ENCODE measurements around the gene RASSF5. TPM values are rescaled to one million over a fixed set of nuclear protein-coding genes. Genes with fewer than 3 reads are reported as not detected.

Gene RASSF5
- polyA plus RNA-seq, 2 of the 4 experiments (the other 2 are of a cell fraction): 2.0 to 2.2 TPM

GRCh38 chr1:206633708-206634121 lies 126.4 kb downstream of the RASSF5 start:
- 59% methylated on average over 9 of the region's 9 CpGs for WGBS (ENCODE audit: missing lambda C conversion rate)
- TF ChIP-seq KDM5A (IDR thresholded peaks at IDR 0.05): no peak
- TF ChIP-seq HOXB5 (CRISPR knock-in tag; IDR thresholded peaks at IDR 0.05): no peak
- TF ChIP-seq POLR2AphosphoS2 (conservative IDR thresholded peaks at IDR 0.05; ENCODE audit: low read length): no peak
- TF ChIP-seq EP300 (IDR thresholded peaks at IDR 0.05): no peak
- TF ChIP-seq CTCF (IDR thresholded peaks at IDR 0.05): no peak
- no peak for TF ChIP-seq RAD21 (conservative IDR thresholded peaks at IDR 0.05 in 1 of 2, IDR thresholded peaks at IDR 0.05 in 1 of 2)
- no peak for TF ChIP-seq BCL3 (IDR thresholded peaks at IDR 0.05)
- no peak for TF ChIP-seq SMC3 (IDR thresholded peaks at IDR 0.05)
- TF ChIP-seq ESRRA (IDR thresholded peaks at IDR 0.05; ENCODE audit: borderline replicate concordance, low read length): no peak
- TF ChIP-seq PHF8 (IDR thresholded peaks at IDR 0.05; ENCODE audit: borderline replicate concordance, low read depth): no peak
- TF ChIP-seq HEYL (CRISPR knock-in tag; IDR thresholded peaks at IDR 0.05): no peak
- TF ChIP-seq CHD2 (IDR thresholded peaks at IDR 0.05; ENCODE audit: low read length, partially characterized antibody): no peak
- no peak for TF ChIP-seq CEBPB (IDR thresholded peaks at IDR 0.05)
- TF ChIP-seq HDAC2 (IDR thresholded peaks at IDR 0.05): no peak
- TF ChIP-seq HES2 (IDR thresholded peaks at IDR 0.05): no peak
- TF ChIP-seq NFE2L2 (conservative IDR thresholded peaks at IDR 0.05; ENCODE audit: low read length): no peak
- no peak for TF ChIP-seq RNF2 (IDR thresholded peaks at IDR 0.05; ENCODE audit: borderline replicate concordance, low read depth)
- no peak for TF ChIP-seq RFX5 (IDR thresholded peaks at IDR 0.05)
- no peak for TF ChIP-seq RARB (CRISPR knock-in tag; IDR thresholded peaks at IDR 0.05)
- ATAC-seq (no peak), FAIRE-seq (no peak), DNase-seq (ENCODE audit: low read depth in 1 of 2, low spot score in 1 of 2) (no peak)
- Histone ChIP-seq H3K27ac (peak overlapping the region; percentile 25 to 60; a peak in 4 of 6 replicates), H3K4me2 (peak overlapping the region; percentile 98), H3K4me3 (no peak overlapping the region), H3K9me3 (no peaks in the 10 kb centered on the region), H3K4me1 (peaks cover 31% of the 10 kb centered on the region; the same call in 2 of the 3 replicates)
- CTCF ChIA-PET: interaction anchor here (0.6 to 19.0 kb wide), 17 partner anchors 9 to 865 kb away, joined by 3 to 452 read pairs (median 6); partner anchors contain the start of gene EIF2D
- POLR2A ChIA-PET: no interaction called here

GRCh38 chr1:206634365-206635079 lies 127.2 kb downstream of the RASSF5 start:
- peak overlapping the region; percentile 91; the same call in 2 of the 3 replicates for H3K4me3 ChIP-seq
- peaks cover 32% of the 10 kb centered on the region; the same call in 2 of the 3 replicates for H3K4me1 ChIP-seq
- peak overlapping the region; percentile 98 for H3K4me2 ChIP-seq
- H3K9me3 ChIP-seq: no peaks in the 10 kb centered on the region
- peak; percentile 72 to 90 for DNase-seq (ENCODE audit: low read depth in 1 of 2, low spot score in 1 of 2)
- CTCF ChIA-PET: interaction anchor here (0.6 to 19.0 kb wide), 26 partner anchors 9 to 864 kb away, joined by 3 to 452 read pairs (median 6); partner anchors contain the start of gene EIF2D
- peak overlapping the region; percentile 88 to 89 for H3K27ac ChIP-seq
- no peak for FAIRE-seq
- POLR2A ChIA-PET: interaction anchor here (0.9 to 1.9 kb wide), 12 partner anchors 21 to 418 kb away, joined by 3 to 20 read pairs (median 8); partner anchors contain the start of genes EIF2D, MAPKAPK2 and PFKFB2
- 47% methylated on average over 26 of the region's 26 CpGs for WGBS (ENCODE audit: missing lambda C conversion rate)
- peak; percentile 62 to 73 for ATAC-seq
- no peak for TF ChIP-seq CHD2 (IDR thresholded peaks at IDR 0.05; ENCODE audit: low read length, partially characterized antibody)
- peak; percentile 90 for TF ChIP-seq SMC3 (IDR thresholded peaks at IDR 0.05)
- peak; percentile 78 for TF ChIP-seq RAD21 (conservative IDR thresholded peaks at IDR 0.05 in 1 of 2, IDR thresholded peaks at IDR 0.05 in 1 of 2)
- TF ChIP-seq POLR2AphosphoS2 (conservative IDR thresholded peaks at IDR 0.05; ENCODE audit: low read length): no peak
- TF ChIP-seq MAX (IDR thresholded peaks at IDR 0.05): peak; percentile 53; the same call in 1 of the 2 replicates
- no peak for TF ChIP-seq MYC (IDR thresholded peaks at IDR 0.05; ENCODE audit: borderline replicate concordance, low read length)
- TF ChIP-seq MAZ (IDR thresholded peaks at IDR 0.05; ENCODE audit: borderline replicate concordance, low read depth, low read length): no peak
- no peak for TF ChIP-seq GATA3 (IDR thresholded peaks at IDR 0.05; ENCODE audit: borderline replicate concordance)
- peak; percentile 93 for TF ChIP-seq CTCF (IDR thresholded peaks at IDR 0.05)
- no peak for TF ChIP-seq REST (IDR thresholded peaks at IDR 0.05)
- TF ChIP-seq RARB (CRISPR knock-in tag; IDR thresholded peaks at IDR 0.05): no peak
- TF ChIP-seq HES2 (IDR thresholded peaks at IDR 0.05): no peak
